ENCODE measurements around the gene CA7. TPM values are rescaled to one million over a fixed set of nuclear protein-coding genes. Genes with fewer than 3 reads are reported as not detected.

CA7 gene
- polyA plus RNA-seq, 1 donor from 2014 or later = not detected

- Histone ChIP-seq H3K9me3 (ENCODE audit: low read length) (no peaks in the 10 kb centered on the region), H3K4me2 (ENCODE audit: low read length) (no peak overlapping the region), H3K4me3 (ENCODE audit: low read length) (no peak overlapping the region), H3K27ac (ENCODE audit: low read length) (no peak overlapping the region), H2AFZ (ENCODE audit: low read depth, low read length) (no peak overlapping the region), H4K20me1 (ENCODE audit: insufficient read depth) (no peaks in the 10 kb centered on the region), H3K9me2 (ENCODE audit: insufficient read depth, low read length) (no peaks in the 10 kb centered on the region), H3K9ac (ENCODE audit: low read length) (no peak overlapping the region), H3F3A (ENCODE audit: insufficient read depth, low read length, poor library complexity, severe bottlenecking) (no peaks in the 10 kb centered on the region), H3K36me3 (ENCODE audit: insufficient read depth, low read length) (no peaks in the 10 kb centered on the region), H3K79me2 (replicated peaks; ENCODE audit: insufficient read depth, low read length) (no peaks in the 10 kb centered on the region), H3K27me3 (ENCODE audit: insufficient read depth, low read depth, low read length) (no peaks in the 10 kb centered on the region)
- TF ChIP-seq POLR2AphosphoS5 (IDR thresholded peaks at IDR 0.05) (no peak), EZH2 (IDR thresholded peaks at IDR 0.05; ENCODE audit: borderline replicate concordance, insufficient read depth, low read length, poor library complexity, severe bottlenecking) (no peak)
- TF ChIP-seq, protein P1, sequence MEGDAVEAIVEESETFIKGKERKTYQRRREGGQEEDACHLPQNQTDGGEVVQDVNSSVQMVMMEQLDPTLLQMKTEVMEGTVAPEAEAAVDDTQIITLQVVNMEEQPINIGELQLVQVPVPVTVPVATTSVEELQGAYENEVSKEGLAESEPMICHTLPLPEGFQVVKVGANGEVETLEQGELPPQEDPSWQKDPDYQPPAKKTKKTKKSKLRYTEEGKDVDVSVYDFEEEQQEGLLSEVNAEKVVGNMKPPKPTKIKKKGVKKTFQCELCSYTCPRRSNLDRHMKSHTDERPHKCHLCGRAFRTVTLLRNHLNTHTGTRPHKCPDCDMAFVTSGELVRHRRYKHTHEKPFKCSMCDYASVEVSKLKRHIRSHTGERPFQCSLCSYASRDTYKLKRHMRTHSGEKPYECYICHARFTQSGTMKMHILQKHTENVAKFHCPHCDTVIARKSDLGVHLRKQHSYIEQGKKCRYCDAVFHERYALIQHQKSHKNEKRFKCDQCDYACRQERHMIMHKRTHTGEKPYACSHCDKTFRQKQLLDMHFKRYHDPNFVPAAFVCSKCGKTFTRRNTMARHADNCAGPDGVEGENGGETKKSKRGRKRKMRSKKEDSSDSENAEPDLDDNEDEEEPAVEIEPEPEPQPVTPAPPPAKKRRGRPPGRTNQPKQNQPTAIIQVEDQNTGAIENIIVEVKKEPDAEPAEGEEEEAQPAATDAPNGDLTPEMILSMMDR (IDR thresholded peaks at IDR 0.05; ENCODE audit: poor library complexity, severe bottlenecking) = no peak
Observed at GRCh38 chr16:66859397-66860068, 15.3 kb downstream of the CA7 start.

- no peak overlapping the region for H3K4me3 ChIP-seq (ENCODE audit: low read length)
- H4K20me1 ChIP-seq (ENCODE audit: insufficient read depth) = no peaks in the 10 kb centered on the region
- no peak overlapping the region for H2AFZ ChIP-seq (ENCODE audit: low read depth, low read length)
- H3K9me3 ChIP-seq (ENCODE audit: low read length) = no peaks in the 10 kb centered on the region
- no peak overlapping the region for H3K9ac ChIP-seq (ENCODE audit: low read length)
- TF ChIP-seq POLR2AphosphoS5 (IDR thresholded peaks at IDR 0.05) (no peak), MXI1 (conservative IDR thresholded peaks at IDR 0.05; ENCODE audit: poor library complexity, severe bottlenecking) (no peak), SMC3 (conservative IDR thresholded peaks at IDR 0.05; ENCODE audit: poor library complexity) (no peak), EP300 (conservative IDR thresholded peaks at IDR 0.05; ENCODE audit: poor library complexity, severe bottlenecking) (no peak), RAD21 (conservative IDR thresholded peaks at IDR 0.05) (no peak), EZH2 (IDR thresholded peaks at IDR 0.05; ENCODE audit: borderline replicate concordance, insufficient read depth, low read length, poor library complexity, severe bottlenecking) (no peak), TAF1 (IDR thresholded peaks at IDR 0.05; ENCODE audit: low read depth) (no peak)
- TF ChIP-seq, protein P2, sequence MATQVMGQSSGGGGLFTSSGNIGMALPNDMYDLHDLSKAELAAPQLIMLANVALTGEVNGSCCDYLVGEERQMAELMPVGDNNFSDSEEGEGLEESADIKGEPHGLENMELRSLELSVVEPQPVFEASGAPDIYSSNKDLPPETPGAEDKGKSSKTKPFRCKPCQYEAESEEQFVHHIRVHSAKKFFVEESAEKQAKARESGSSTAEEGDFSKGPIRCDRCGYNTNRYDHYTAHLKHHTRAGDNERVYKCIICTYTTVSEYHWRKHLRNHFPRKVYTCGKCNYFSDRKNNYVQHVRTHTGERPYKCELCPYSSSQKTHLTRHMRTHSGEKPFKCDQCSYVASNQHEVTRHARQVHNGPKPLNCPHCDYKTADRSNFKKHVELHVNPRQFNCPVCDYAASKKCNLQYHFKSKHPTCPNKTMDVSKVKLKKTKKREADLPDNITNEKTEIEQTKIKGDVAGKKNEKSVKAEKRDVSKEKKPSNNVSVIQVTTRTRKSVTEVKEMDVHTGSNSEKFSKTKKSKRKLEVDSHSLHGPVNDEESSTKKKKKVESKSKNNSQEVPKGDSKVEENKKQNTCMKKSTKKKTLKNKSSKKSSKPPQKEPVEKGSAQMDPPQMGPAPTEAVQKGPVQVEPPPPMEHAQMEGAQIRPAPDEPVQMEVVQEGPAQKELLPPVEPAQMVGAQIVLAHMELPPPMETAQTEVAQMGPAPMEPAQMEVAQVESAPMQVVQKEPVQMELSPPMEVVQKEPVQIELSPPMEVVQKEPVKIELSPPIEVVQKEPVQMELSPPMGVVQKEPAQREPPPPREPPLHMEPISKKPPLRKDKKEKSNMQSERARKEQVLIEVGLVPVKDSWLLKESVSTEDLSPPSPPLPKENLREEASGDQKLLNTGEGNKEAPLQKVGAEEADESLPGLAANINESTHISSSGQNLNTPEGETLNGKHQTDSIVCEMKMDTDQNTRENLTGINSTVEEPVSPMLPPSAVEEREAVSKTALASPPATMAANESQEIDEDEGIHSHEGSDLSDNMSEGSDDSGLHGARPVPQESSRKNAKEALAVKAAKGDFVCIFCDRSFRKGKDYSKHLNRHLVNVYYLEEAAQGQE (IDR thresholded peaks at IDR 0.05; ENCODE audit: borderline replicate concordance) = no peak
- TF ChIP-seq, protein P1 (IDR thresholded peaks at IDR 0.05; ENCODE audit: poor library complexity, severe bottlenecking) = no peak
- no peaks in the 10 kb centered on the region for H3K27me3 ChIP-seq (ENCODE audit: insufficient read depth, low read depth, low read length)
- H3K79me2 ChIP-seq (replicated peaks; ENCODE audit: insufficient read depth, low read length) = no peaks in the 10 kb centered on the region
- no peaks in the 10 kb centered on the region for H3K9me2 ChIP-seq (ENCODE audit: insufficient read depth, low read length)
- no peak overlapping the region for H3K27ac ChIP-seq (ENCODE audit: low read length)
- no peaks in the 10 kb centered on the region for H3K36me3 ChIP-seq (ENCODE audit: insufficient read depth, low read length)
- no peak overlapping the region for H3K4me2 ChIP-seq (ENCODE audit: low read length)
- no peaks in the 10 kb centered on the region for H3F3A ChIP-seq (ENCODE audit: insufficient read depth, low read length, poor library complexity, severe bottlenecking)
Observed at GRCh38 chr16:66862023-66862520, 17.9 kb downstream of the CA7 start.
